Thymus (tissue), 11 donors: ENCODE results near the gene SEZ6. TPM values are rescaled to one million over a fixed set of nuclear protein-coding genes. Genes with fewer than 3 reads are reported as not detected.

Source experiments
- DNase-seq, 9 donors: peaks; one replicate each; pipeline ENCODE4 v3.0.0-alpha.2; 2013; ENCODE audit warnings: low spot score in 9 of 9, low read depth in 6 of 9, missing footprints in 1 of 9
- H3K27ac ChIP-seq, 2 donors: one replicate each; pipeline ENCODE4 v1.5.1; 2013; ENCODE audit warnings: control low read depth in 1 of 2, low read depth in 1 of 2, low read length in 1 of 2, mild to moderate bottlenecking in 1 of 2, moderate library complexity in 1 of 2
- H3K27me3 ChIP-seq, 2 donors: one replicate each; pipeline ENCODE4 v1.5.1; 2013; ENCODE audit warnings: low read length in 1 of 2; ENCODE audit not compliant: control insufficient read depth in 2 of 2, insufficient read depth in 1 of 2
- H3K36me3 ChIP-seq, 2 donors: one replicate each; pipeline ENCODE4 v1.5.1; 2013; ENCODE audit warnings: low read length in 1 of 2, mild to moderate bottlenecking in 1 of 2, moderate library complexity in 1 of 2; ENCODE audit not compliant: control insufficient read depth in 2 of 2, insufficient read depth in 2 of 2
- H3K4me1 ChIP-seq, 2 donors: one replicate each; pipeline ENCODE4 v1.5.1; 2013; ENCODE audit warnings: low read length in 2 of 2; ENCODE audit not compliant: control insufficient read depth in 2 of 2, insufficient read depth in 2 of 2
- H3K4me3 ChIP-seq, 2 donors: one replicate each; pipeline ENCODE4 v1.5.1; 2013; ENCODE audit warnings: low read length in 2 of 2, control low read depth in 1 of 2, mild to moderate bottlenecking in 1 of 2
- H3K9me3 ChIP-seq, 2 donors: one replicate each; pipeline ENCODE4 v1.5.1; 2013; ENCODE audit warnings: low read length in 1 of 2, mild to moderate bottlenecking in 1 of 2; ENCODE audit not compliant: control insufficient read depth in 2 of 2, insufficient read depth in 1 of 2
- WGBS: extraction: QIAGEN DNeasy Blood & Tissue Kit; methylation state at CpG from one replicate; pipeline ENCODE4 v1.1.7; 2013; 5-methylcytosine and 5-hydroxymethylcytosine counted together
- polyA plus RNA-seq: library from polyadenylated mRNA; stranded (reverse); fragments of 200-250 nt; gene quantifications from one replicate; pipeline ENCODE4 v1.2.3, GENCODE V29; 2013
- total RNA-seq: library from RNA; stranded (reverse); fragments of 120-200 nt; gene quantifications from one replicate; pipeline ENCODE4 v1.2.4, GENCODE V29; 2013
- donor health status: healthy.

SEZ6 gene
- total and polyA plus RNA-seq, 2 donors, result 0.09 to 0.48 TPM

DNA sequence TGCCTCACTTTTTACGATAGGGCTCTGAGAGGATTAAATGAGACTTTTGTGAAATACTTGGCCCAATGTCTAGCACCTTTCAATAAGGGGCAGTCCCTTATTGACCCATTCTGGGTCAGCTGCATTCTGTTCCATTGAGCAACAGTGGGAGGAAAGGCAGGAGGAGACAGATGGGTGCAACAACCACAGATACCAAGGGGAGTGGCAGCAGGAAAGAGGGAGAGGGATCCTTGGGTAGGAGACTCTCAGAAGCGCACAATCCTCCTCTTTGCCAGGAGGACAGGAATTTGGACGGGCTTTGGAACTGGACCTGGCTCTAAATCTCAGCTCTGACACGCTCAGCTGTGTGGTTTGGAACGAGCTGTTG lies 40.6 kb upstream of the SEZ6 start:
- Histone ChIP-seq H3K9me3 (no peaks in the 10 kb centered on the region), H3K27me3 (peaks cover 0 to 11% of the 10 kb centered on the region in 2 donors), H3K36me3 (no peaks in the 10 kb centered on the region), H3K4me3 (no peak overlapping the region), H3K4me1 (peaks cover 0 to 19% of the 10 kb centered on the region in 2 donors), H3K27ac (no peak overlapping the region)
- no peak for DNase-seq
- WGBS, result 96% methylated on average over 5 of the region's 5 CpGs

DNA sequence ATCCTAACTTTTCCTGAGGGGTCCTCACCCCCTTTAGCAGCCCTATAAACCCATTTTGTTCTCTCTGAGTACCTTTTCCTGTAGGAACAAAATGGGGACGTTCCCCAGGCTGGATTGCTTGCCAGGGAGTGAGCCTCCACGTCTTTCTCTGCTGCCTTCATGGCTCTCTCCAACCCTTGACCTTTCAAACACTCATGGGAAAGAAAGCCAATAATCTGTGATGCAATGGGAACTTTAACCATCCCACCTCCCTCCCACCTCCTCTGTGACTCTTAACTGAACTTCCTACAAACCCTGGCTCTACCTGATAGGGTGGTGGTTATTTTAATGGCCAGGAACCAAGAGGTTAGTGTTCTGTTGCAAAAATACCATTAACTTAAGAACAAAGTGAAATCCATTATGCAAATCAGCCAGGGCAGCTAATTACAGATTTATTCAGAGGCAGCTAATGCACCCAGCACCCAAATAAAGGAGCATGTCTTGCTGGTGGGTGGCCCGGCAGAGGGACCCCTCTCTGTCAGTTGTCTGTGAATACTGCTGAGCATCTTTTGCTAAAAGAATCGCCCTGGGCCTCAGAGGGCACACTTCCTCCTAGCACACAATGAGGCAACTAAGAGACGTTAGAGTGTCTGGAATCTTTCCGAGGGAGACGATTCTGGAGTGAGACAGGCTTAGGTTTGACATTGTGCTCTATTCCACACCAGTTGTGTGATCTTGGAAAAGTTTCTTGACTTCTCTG lies 40.1 kb upstream of the SEZ6 start:
- Histone ChIP-seq H3K9me3 (no peaks in the 10 kb centered on the region), H3K4me1 (peaks cover 0 to 19% of the 10 kb centered on the region in 2 donors), H3K27ac (no peak overlapping the region), H3K36me3 (no peaks in the 10 kb centered on the region), H3K27me3 (peaks cover 0 to 11% of the 10 kb centered on the region in 2 donors), H3K4me3 (no peak overlapping the region)
- DNase-seq, result no peak
- WGBS, result 89% methylated on average over 7 of the region's 7 CpGs

DNA sequence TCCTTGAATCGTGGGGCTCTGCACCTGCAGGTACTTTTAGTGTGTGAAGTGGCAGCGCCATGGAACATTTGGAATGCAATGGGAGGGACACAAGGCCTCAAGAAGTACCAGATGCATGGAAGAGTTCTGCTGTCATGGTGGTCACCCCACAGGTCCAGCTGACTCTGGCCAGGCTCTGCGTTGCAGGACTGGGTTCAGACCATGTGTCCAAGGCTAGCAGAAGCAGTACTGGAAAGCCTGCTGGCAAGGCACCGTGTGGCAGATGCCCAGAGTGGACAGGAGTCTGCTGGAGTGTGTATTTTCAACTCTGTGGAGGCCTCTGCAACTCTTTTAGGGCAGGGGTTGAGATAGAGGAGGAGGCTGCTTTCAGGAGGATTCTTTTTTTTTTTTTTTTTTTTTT lies 39.2 kb upstream of the SEZ6 start:
- H3K36me3 ChIP-seq, result no peaks in the 10 kb centered on the region
- H3K9me3 ChIP-seq, result no peaks in the 10 kb centered on the region
- no peak for DNase-seq
- peaks cover 0 to 19% of the 10 kb centered on the region in 2 donors for H3K4me1 ChIP-seq
- no peak overlapping the region for H3K27ac ChIP-seq
- H3K4me3 ChIP-seq, result no peak overlapping the region
- peaks cover 0 to 13% of the 10 kb centered on the region in 2 donors for H3K27me3 ChIP-seq
- 95% methylated on average over 4 of the region's 4 CpGs for WGBS

DNA sequence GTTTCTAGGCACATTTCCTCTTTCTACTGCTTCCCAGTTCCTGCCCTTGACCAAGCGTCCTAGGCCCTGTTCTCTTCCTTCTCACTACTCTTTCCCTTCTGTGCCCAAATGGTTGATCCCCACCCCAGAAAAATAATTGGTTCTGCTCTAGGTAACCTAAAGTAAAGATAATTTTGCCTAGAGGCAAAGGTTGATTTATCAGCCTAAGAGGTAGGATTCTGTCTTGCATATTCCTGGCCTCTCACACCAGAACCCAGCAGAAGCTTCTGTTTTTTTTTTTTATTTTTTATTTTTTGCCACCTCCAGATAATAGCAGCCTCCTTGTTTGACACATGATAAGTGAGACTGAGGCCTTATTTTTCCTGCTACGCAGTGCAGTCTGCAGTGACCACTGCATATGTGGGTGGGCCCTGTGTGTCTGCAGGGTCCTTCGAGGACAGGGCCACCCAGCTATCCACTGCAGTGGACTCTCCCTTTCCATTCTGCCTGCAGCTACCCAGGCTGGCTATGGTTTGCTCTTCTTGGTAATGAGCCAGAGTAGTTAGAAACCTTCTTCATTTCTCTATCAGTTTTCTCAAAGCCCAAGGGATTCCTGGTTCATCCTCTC lies 37.8 kb upstream of the SEZ6 start:
- Histone ChIP-seq H3K9me3 (no peaks in the 10 kb centered on the region), H3K27me3 (peaks cover 0 to 12% of the 10 kb centered on the region in 2 donors), H3K36me3 (no peaks in the 10 kb centered on the region), H3K4me1 (peaks cover 0 to 14% of the 10 kb centered on the region in 2 donors), H3K4me3 (no peak overlapping the region), H3K27ac (no peak overlapping the region)
- WGBS, result 92% methylated on average over 3 of the region's 3 CpGs
- peak in 1 of 9 donors; percentile 12 for DNase-seq

DNA sequence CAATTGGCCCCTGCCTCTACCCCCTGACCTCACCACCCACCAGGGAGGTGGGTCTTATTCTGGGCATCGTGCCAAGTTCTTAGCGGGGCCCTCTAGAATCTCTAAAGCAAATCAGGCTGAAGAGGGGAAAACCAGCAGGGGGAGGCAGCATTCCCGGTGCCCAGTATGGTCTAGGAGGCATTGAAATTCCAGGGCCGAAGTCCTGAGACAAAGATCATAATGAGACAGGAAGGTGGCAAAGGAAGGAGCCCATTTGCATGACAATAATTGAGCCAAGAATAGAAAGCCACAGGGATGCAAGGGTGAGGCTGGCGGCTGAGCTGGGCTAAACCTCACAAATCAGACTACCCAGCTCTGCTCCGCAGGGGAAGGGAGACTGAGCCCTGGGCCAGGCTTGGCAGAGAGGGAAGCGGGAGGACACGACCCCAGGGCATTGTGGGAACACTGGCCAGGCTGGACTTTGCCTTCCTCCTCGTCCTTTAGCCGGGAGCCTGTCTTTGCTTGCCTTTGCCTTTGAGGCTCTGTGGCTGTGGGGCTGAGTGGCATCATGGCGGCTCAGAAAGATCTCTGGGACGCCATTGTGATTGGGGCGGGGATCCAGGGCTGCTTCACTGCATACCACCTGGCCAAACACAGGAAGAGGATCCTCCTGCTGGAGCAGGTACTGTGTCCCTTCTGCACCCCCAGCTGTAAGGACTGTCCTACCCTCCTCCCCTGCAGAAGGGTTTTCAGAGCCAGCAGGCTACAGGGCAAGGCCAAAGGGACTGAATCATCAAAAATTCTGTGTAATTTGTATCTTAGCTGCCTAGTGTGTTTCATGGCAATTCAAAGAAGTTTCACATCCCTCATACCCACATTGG lies 37.1 kb upstream of the SEZ6 start, which contains the start of gene PIPOX:
PIPOX (plus strand) TSS at position 463 of the 860 bp plus-strand sequence; CDS start at position 548, 85 bp downstream.
- WGBS, result 59% methylated on average over 13 of the region's 13 CpGs
- Histone ChIP-seq H3K4me3 (no peak within 1 kb of the TSS), H3K36me3 (no peaks in the 10 kb centered on the region), H3K4me1 (peaks cover 0 to 10% of the 10 kb centered on the region in 2 donors), H3K27ac (peak within 1 kb of the TSS in 1 of 2 donors; percentile 32), H3K9me3 (no peaks in the 10 kb centered on the region), H3K27me3 (peaks cover 0 to 14% of the 10 kb centered on the region in 2 donors)
- peak in 1 of 9 donors; percentile 10 for DNase-seq

DNA sequence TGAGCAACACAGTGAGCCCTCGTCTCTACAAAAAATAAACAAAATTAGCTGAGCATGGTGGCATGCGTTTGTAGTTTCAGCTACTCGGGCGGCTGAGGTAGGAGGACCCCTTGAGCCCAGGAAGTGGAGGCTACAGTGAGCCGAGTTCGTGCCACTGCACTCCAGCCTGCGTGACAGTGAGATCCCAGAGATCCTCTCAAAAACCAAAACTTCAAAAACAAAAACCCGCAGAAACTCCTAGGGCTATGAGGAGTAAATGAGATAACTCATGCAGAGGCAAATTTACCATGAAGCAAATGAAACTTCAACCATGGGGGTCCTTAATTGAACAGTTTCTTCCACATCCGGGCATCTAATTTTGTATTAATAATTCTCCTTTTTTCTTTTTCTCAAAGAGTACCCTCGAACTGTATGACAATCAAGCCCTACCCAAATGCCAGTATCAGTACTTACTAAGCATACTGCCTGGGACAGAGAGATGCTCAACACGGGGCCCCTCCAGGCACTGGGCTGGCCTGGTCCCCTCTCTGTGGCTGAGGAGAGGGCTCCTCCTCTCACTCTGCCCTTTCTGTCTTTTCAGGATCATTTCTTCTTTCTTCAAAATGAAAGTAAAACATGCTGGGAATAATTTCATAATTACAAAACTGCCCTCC lies 36.3 kb upstream of the SEZ6 start:
- no peak for DNase-seq
- H3K36me3 ChIP-seq, result no peaks in the 10 kb centered on the region
- 88% methylated on average over 11 of the region's 11 CpGs for WGBS
- H3K4me1 ChIP-seq, result peaks cover 0 to 10% of the 10 kb centered on the region in 2 donors
- no peak overlapping the region for H3K27ac ChIP-seq
- no peaks in the 10 kb centered on the region for H3K9me3 ChIP-seq
- H3K27me3 ChIP-seq, result peaks cover 0 to 22% of the 10 kb centered on the region in 2 donors
- no peak overlapping the region for H3K4me3 ChIP-seq

DNA sequence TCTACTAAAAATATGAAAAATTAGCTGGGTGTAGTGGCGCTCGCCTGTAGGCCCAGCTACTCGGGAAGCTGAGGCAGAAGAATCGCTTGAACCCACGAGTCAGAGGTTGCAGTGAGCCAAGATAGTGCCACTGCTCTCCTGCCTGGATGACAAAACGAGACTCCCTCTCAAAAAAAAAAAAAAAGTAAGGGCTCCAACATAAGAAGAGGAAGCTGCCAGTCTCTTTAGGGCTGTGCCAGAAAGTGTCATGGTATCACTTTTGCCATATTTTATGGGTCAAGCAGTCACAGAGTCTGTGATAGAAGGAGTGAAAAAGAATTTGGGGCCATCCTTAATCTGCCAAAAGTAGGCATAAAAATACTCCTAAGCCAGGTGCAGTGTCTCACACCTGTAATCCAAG lies 35.7 kb upstream of the SEZ6 start:
- Histone ChIP-seq H3K27ac (no peak overlapping the region), H3K36me3 (no peaks in the 10 kb centered on the region)
- 94% methylated on average over 6 of the region's 6 CpGs for WGBS

DNA sequence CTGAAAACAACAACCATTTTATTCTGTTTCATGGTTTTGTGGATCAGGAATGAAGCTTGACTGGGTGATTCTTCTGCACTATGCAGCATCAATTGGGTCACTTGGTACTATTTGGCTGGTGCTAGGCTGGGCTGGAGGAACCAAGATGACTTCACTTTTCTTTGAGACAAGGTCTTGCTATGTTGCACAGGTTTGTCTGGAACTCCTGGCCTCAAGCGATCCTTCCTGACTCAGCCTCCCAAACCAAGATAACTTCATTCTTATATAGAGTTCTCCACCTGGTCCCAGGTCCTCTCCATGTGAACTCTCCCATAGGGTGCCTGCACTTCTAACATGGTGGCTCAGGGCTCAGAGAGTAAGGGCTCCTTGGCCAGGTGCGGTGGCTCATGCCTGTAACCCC lies 35.3 kb upstream of the SEZ6 start:
- 96% methylated on average over 2 of the region's 2 CpGs for WGBS
- Histone ChIP-seq H3K27me3 (peaks cover 0 to 29% of the 10 kb centered on the region in 2 donors), H3K4me3 (no peak overlapping the region), H3K36me3 (no peaks in the 10 kb centered on the region), H3K27ac (no peak overlapping the region), H3K9me3 (no peaks in the 10 kb centered on the region), H3K4me1 (peaks cover 0 to 10% of the 10 kb centered on the region in 2 donors)
- no peak for DNase-seq

More for the DNA sequence above, 35.7 kb upstream of the SEZ6 start:
- Histone ChIP-seq H3K27me3 (peaks cover 0 to 26% of the 10 kb centered on the region in 2 donors), H3K4me3 (no peak overlapping the region), H3K4me1 (peaks cover 0 to 10% of the 10 kb centered on the region in 2 donors), H3K9me3 (no peaks in the 10 kb centered on the region)
- DNase-seq, result no peak
